Measurements from ENCODE around the gene HPCAL4. TPM values are rescaled to one million over a fixed set of nuclear protein-coding genes. Genes with fewer than 3 reads are reported as not detected.

The HPCAL4 gene
- total RNA-seq, 1 donor from 2014 or later, result 2.8 TPM

- ATAC-seq (ENCODE audit: poor library complexity) (peak; percentile 92), DNase-seq (peak; percentile 89)
- intact Hi-C loops (cut with DNase I), result no loop called here
Observed at GRCh38 chr1:39639305-39640130, 51.7 kb downstream of the HPCAL4 start, which contains the start of gene HEYL. Gene HEYL (minus strand): TSS chr1:39639643. CDS start chr1:39639625, 18 bp downstream.

- ATAC-seq (ENCODE audit: poor library complexity), result no peak
- no peak for DNase-seq
- intact Hi-C loops (cut with DNase I), result no loop called here
Observed at GRCh38 chr1:39638965-39639304, 52.3 kb downstream of the HPCAL4 start.

GRCh38 chr1:39637361-39637760, 53.9 kb downstream of the HPCAL4 start:
- DNase-seq (no peak), ATAC-seq (ENCODE audit: poor library complexity) (no peak)
- intact Hi-C loops (cut with DNase I), result no loop called here

GRCh38 chr1:39635871-39636210, 55.4 kb downstream of the HPCAL4 start:
- intact Hi-C loops (cut with DNase I), result no loop called here
- no peak for DNase-seq
- no peak for ATAC-seq (ENCODE audit: poor library complexity)

- DNase-seq (peak; percentile 72), ATAC-seq (ENCODE audit: poor library complexity) (peak; percentile 48)
- intact Hi-C loops (cut with DNase I), result no loop called here
Observed at GRCh38 chr1:39635205-39635870, 55.9 kb downstream of the HPCAL4 start.

- DNase-seq, result no peak
- intact Hi-C loops (cut with DNase I), result no loop called here
- ATAC-seq (ENCODE audit: poor library complexity), result no peak
Observed at GRCh38 chr1:39633422-39633821, 57.8 kb downstream of the HPCAL4 start.

GRCh38 chr1:39632682-39633417, 58.4 kb downstream of the HPCAL4 start:
- peak; percentile 83 for ATAC-seq (ENCODE audit: poor library complexity)
- intact Hi-C loops (cut with DNase I), result no loop called here
- DNase-seq, result peak; percentile 85

- intact Hi-C loops (cut with DNase I), result no loop called here
- ATAC-seq (ENCODE audit: poor library complexity) (no peak), DNase-seq (no peak)
Observed at GRCh38 chr1:39632323-39632681, 58.9 kb downstream of the HPCAL4 start.

GRCh38 chr1:39631361-39632322, 59.6 kb downstream of the HPCAL4 start:
- intact Hi-C loops (cut with DNase I), result no loop called here

GRCh38 chr1:39628807-39629350, 62.4 kb downstream of the HPCAL4 start:
- no peak for ATAC-seq (ENCODE audit: poor library complexity)
- no peak for DNase-seq

More at GRCh38 chr1:39631361-39632322, 59.6 kb downstream of the HPCAL4 start:
- ATAC-seq (ENCODE audit: poor library complexity), result no peak
- no peak for DNase-seq

More at GRCh38 chr1:39628807-39629350, 62.4 kb downstream of the HPCAL4 start:
- intact Hi-C loops (cut with DNase I), result no loop called here

Other genes with a start within 250 kb of the HPCAL4 start
- 0.30 TPM for gene BMP8A, start 199.8 kb downstream of the HPCAL4 start, total RNA-seq
- gene PABPC4, start 114.6 kb downstream of the HPCAL4 start, total RNA-seq, result 232 TPM
- 16.9 TPM for gene HEYL, start 51.8 kb downstream of the HPCAL4 start, total RNA-seq
- gene NT5C1A, start 19.3 kb downstream of the HPCAL4 start, total RNA-seq, result 30.4 TPM
- gene PPIE, start 47.4 kb upstream of the HPCAL4 start, total RNA-seq, result 27.9 TPM
- gene OXCT2, start 79.9 kb upstream of the HPCAL4 start, total RNA-seq, result 0.65 TPM
- gene BMP8B, start 97.4 kb upstream of the HPCAL4 start, total RNA-seq, result 0.27 TPM
- gene TRIT1, start 192.1 kb upstream of the HPCAL4 start, total RNA-seq, result 17.1 TPM
- gene MYCL, start 210.5 kb upstream of the HPCAL4 start, total RNA-seq, result 1.2 TPM

All from Right ventricle myocardium superior (tissue), 1 donor.